ENCODE measurements around the gene ABCE1.

DNA sequence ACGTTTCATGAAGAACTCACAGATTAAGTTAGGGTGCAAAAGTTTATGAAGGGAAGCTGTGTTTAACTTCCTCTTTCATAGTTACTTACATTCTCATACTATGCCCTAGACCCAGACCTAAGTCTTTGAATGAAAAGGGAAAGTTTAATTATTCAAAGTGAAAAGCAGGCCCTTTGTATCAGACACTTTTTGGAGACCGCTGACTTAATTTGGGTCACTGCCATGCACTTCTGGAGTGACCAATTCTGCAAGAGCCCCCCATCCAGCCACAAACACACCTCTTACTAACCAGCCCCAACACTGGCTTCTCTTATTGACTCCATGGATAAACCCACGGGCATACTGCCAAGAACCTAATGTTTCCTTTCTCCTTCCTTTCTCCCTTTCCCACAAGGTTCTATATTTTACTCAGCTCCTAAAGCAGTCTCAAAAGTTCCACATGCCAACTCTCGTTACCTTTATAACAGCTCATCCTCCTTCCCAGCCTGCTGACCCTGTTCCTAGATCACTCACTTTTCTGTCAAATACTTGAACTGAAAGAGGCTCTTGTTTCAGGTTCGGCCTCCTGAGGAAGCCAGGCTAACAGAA lies 34.5 kb downstream of the ABCE1 start:
- TF ChIP-seq, protein P1, sequence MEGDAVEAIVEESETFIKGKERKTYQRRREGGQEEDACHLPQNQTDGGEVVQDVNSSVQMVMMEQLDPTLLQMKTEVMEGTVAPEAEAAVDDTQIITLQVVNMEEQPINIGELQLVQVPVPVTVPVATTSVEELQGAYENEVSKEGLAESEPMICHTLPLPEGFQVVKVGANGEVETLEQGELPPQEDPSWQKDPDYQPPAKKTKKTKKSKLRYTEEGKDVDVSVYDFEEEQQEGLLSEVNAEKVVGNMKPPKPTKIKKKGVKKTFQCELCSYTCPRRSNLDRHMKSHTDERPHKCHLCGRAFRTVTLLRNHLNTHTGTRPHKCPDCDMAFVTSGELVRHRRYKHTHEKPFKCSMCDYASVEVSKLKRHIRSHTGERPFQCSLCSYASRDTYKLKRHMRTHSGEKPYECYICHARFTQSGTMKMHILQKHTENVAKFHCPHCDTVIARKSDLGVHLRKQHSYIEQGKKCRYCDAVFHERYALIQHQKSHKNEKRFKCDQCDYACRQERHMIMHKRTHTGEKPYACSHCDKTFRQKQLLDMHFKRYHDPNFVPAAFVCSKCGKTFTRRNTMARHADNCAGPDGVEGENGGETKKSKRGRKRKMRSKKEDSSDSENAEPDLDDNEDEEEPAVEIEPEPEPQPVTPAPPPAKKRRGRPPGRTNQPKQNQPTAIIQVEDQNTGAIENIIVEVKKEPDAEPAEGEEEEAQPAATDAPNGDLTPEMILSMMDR (IDR thresholded peaks at IDR 0.05; ENCODE audit: low read depth, low read length, poor library complexity, severe bottlenecking): no peak
- TF ChIP-seq EZH2phosphoT487 (IDR thresholded peaks at IDR 0.05; ENCODE audit: borderline replicate concordance, low read length): no peak

All from DOHH2 (cell line).